Pericardium fibroblast (primary cell): ENCODE measurements around the gene ZNRF4. TPM values are rescaled to one million over a fixed set of nuclear protein-coding genes. Genes with fewer than 3 reads are reported as not detected.

Source experiments
- total RNA-seq: library from RNA; depleted of rRNA; stranded (reverse); fragments of >200 nt; gene quantifications from 2 replicates; pipeline ENCODE4 v1.2.3, GENCODE V29; 2015

Gene ZNRF4
- total RNA-seq: not detected in 2 replicates

GRCh38 chr19:5455367-5456129 is at the start of gene ZNRF4:
TSS of gene ZNRF4 (plus strand) at chr19:5455417. CDS start at chr19:5455492, 75 bp downstream.

Other genes starting within 250 kb of the ZNRF4 start
- gene PTPRS, start 114.6 kb upstream of the ZNRF4 start, total RNA-seq: 190 and 408 TPM in 2 replicates
- gene TINCR, start 112.5 kb downstream of the ZNRF4 start, total RNA-seq: not detected in 2 replicates
- 14.1 and 17.5 TPM in 2 replicates for gene SAFB2, start 167.4 kb downstream of the ZNRF4 start, total RNA-seq
- 32.6 and 47.2 TPM in 2 replicates for gene SAFB, start 167.7 kb downstream of the ZNRF4 start, total RNA-seq
- gene MICOS13, start 225.1 kb downstream of the ZNRF4 start, total RNA-seq: 45.6 and 74.7 TPM in 2 replicates
- 19.3 and 34.9 TPM in 2 replicates for gene HSD11B1L, start 225.6 kb downstream of the ZNRF4 start, total RNA-seq
- 1,315 and 2,006 TPM in 2 replicates for gene RPL36, start 234.9 kb downstream of the ZNRF4 start, total RNA-seq